Neural progenitor cell (in vitro differentiated cells): ENCODE data around the gene EIF4E. TPM values are rescaled to one million over a fixed set of nuclear protein-coding genes. Genes with fewer than 3 reads are reported as not detected.

ENCODE experiments used
- DNase-seq: peaks from one replicate; pipeline ENCODE4 v3.0.0-alpha.2; 2016; ENCODE audit warnings: low spot score
- H2AFZ ChIP-seq: fragments of 200-600 bp; sonication (generic); replicated peaks from 2 replicates; pipeline ENCODE4 v1.6.1; 2016; ENCODE audit warnings: antibody characterized with exemption
- H3F3A ChIP-seq: fragments of 200-600 bp; sonication (generic); 2 replicates; pipeline ENCODE4 v1.6.1; 2016; ENCODE audit warnings: antibody characterized with exemption, low read depth
- H3K27ac ChIP-seq: fragments of 200-600 bp; sonication (generic); 2 replicates; pipeline ENCODE4 v1.5.1; 2016; ENCODE audit warnings: mild to moderate bottlenecking
- H3K27me3 ChIP-seq: fragments of 200-600 bp; sonication (generic); 2 replicates; pipeline ENCODE4 v1.6.1; 2016; ENCODE audit warnings: mild to moderate bottlenecking, moderate library complexity
- H3K36me3 ChIP-seq: fragments of 200-600 bp; sonication (generic); 2 replicates; pipeline ENCODE4 v1.5.1; 2016
- H3K4me1 ChIP-seq: fragments of 200-600 bp; sonication (generic); 2 replicates; pipeline ENCODE4 v1.6.1; 2016; ENCODE audit warnings: mixed run types
- H3K4me2 ChIP-seq: fragments of 200-600 bp; sonication (generic); 2 replicates; pipeline ENCODE4 v1.6.1; 2016
- H3K4me3 ChIP-seq: fragments of 200-600 bp; sonication (generic); 2 replicates; pipeline ENCODE4 v1.5.1; 2016
- H3K79me2 ChIP-seq: fragments of 200-600 bp; sonication (generic); 2 replicates; pipeline ENCODE4 v1.6.1; 2016; ENCODE audit warnings: low read depth
- H3K9ac ChIP-seq: fragments of 200-600 bp; sonication (generic); 2 replicates; pipeline ENCODE4 v1.6.1; 2016
- H3K9me3 ChIP-seq: fragments of 200-600 bp; sonication (generic); 2 replicates; pipeline ENCODE4 v1.5.1; 2016; ENCODE audit warnings: low read depth
- H4K20me1 ChIP-seq: fragments of 200-600 bp; sonication (generic); 2 replicates; pipeline ENCODE4 v1.6.1; 2016; ENCODE audit warnings: low read depth
- H3K27ac Mint-ChIP-seq: 3 replicates; pipeline ENCODE4 v1.8.0; 2021; ENCODE audit warnings: mixed read lengths
- H3K27me3 Mint-ChIP-seq: 2 replicates; pipeline ENCODE4 v1.8.0; 2022; ENCODE audit warnings: low read depth, mild to moderate bottlenecking, inconsistent platforms, moderate library complexity, mixed read lengths; ENCODE audit not compliant: insufficient read depth
- H3K36me3 Mint-ChIP-seq: 3 replicates; pipeline ENCODE4 v1.8.0; 2021; ENCODE audit warnings: mixed read lengths
- H3K4me1 Mint-ChIP-seq: 3 replicates; pipeline ENCODE4 v1.8.0; 2021; ENCODE audit warnings: mixed read lengths
- H3K4me3 Mint-ChIP-seq: 3 replicates; pipeline ENCODE4 v1.8.0; 2021; ENCODE audit warnings: mild to moderate bottlenecking, moderate library complexity, mixed read lengths
- H3K9me3 Mint-ChIP-seq: 3 replicates; pipeline ENCODE4 v1.8.0; 2020; ENCODE audit warnings: mixed read lengths
- CTCF ChIP-seq: fragments of 200-600 bp; sonication (generic); IDR thresholded peaks from 2 replicates; pipeline ENCODE4 v1.5.1; 2017; ENCODE audit warnings: antibody characterized with exemption, mild to moderate bottlenecking
- EZH2 ChIP-seq: fragments of 200-600 bp; sonication (generic); IDR thresholded peaks from 2 replicates; pipeline ENCODE4 v1.6.1; 2017; ENCODE audit warnings: antibody characterized with exemption, mild to moderate bottlenecking, moderate library complexity
- EZH2phosphoT487 ChIP-seq: fragments of 200-600 bp; sonication (generic); IDR thresholded peaks from 2 replicates; pipeline ENCODE4 v1.6.1; 2017; ENCODE audit warnings: antibody characterized with exemption
- total RNA-seq: library from RNA; depleted of rRNA; stranded (reverse); fragments of >200 nt; gene quantifications from 2 replicates; pipeline ENCODE4 v1.2.3, GENCODE V29; 2015; ENCODE audit warnings: low replicate concordance

The EIF4E gene
- total RNA-seq, 1 donor from 2014 or later: 340 TPM

- no peaks in the 10 kb centered on the region for H3K27me3 Mint-ChIP-seq
- no peak overlapping the region for H3K4me3 ChIP-seq
- H3K4me3 Mint-ChIP-seq: no peak overlapping the region
- DNase-seq: no peak
- TF ChIP-seq EZH2 (no peak), CTCF (no peak), EZH2phosphoT487 (no peak)
- no peak overlapping the region for H3K27ac Mint-ChIP-seq
- no peak overlapping the region for H3K9ac ChIP-seq
- no peaks in the 10 kb centered on the region for H4K20me1 ChIP-seq
- H3K79me2 ChIP-seq: no peaks in the 10 kb centered on the region
- no peak overlapping the region for H3K4me2 ChIP-seq
- peaks cover 8% of the 10 kb centered on the region for H3K9me3 Mint-ChIP-seq
- no peak overlapping the region for H2AFZ ChIP-seq
- H3K4me1 ChIP-seq: peaks cover 6% of the 10 kb centered on the region
- peaks cover 4% of the 10 kb centered on the region for H3K9me3 ChIP-seq
- H3K4me1 Mint-ChIP-seq: no peaks in the 10 kb centered on the region
- no peaks in the 10 kb centered on the region for H3F3A ChIP-seq
- H3K36me3 Mint-ChIP-seq: no peaks in the 10 kb centered on the region
- H3K27ac ChIP-seq: no peak overlapping the region
- no peaks in the 10 kb centered on the region for H3K27me3 ChIP-seq
- H3K36me3 ChIP-seq: no peaks in the 10 kb centered on the region
Observed at GRCh38 chr4:98851806-98852205, 77.1 kb downstream of the EIF4E start.

- Histone ChIP-seq H3K79me2 (no peaks in the 10 kb centered on the region), H3K4me3 (no peak overlapping the region), H3F3A (no peaks in the 10 kb centered on the region), H3K9me3 (peaks cover 13% of the 10 kb centered on the region), H2AFZ (no peak overlapping the region), H3K4me2 (no peak overlapping the region), H3K36me3 (no peaks in the 10 kb centered on the region), H4K20me1 (no peaks in the 10 kb centered on the region), H3K4me1 (peaks cover 6% of the 10 kb centered on the region), H3K27me3 (no peaks in the 10 kb centered on the region), H3K27ac (no peak overlapping the region), H3K9ac (no peak overlapping the region)
- Mint-ChIP-seq H3K4me3 (no peak overlapping the region), H3K27me3 (no peaks in the 10 kb centered on the region), H3K36me3 (no peaks in the 10 kb centered on the region), H3K4me1 (no peaks in the 10 kb centered on the region), H3K27ac (no peak overlapping the region), H3K9me3 (peaks cover 14% of the 10 kb centered on the region)
- no peak for TF ChIP-seq EZH2phosphoT487
- no peak for TF ChIP-seq EZH2
- no peak for TF ChIP-seq CTCF
- no peak for DNase-seq
Observed at GRCh38 chr4:98850937-98851336, 78.0 kb downstream of the EIF4E start.

GRCh38 chr4:98848448-98848847 is 80.5 kb downstream of the EIF4E start:
- TF ChIP-seq EZH2 (no peak), EZH2phosphoT487 (no peak), CTCF (no peak)
- Mint-ChIP-seq H3K9me3 (peaks cover 22% of the 10 kb centered on the region), H3K36me3 (no peaks in the 10 kb centered on the region), H3K27ac (no peak overlapping the region), H3K27me3 (no peaks in the 10 kb centered on the region), H3K4me3 (no peak overlapping the region), H3K4me1 (no peaks in the 10 kb centered on the region)
- Histone ChIP-seq H3K4me1 (no peaks in the 10 kb centered on the region), H4K20me1 (no peaks in the 10 kb centered on the region), H2AFZ (no peak overlapping the region), H3K27me3 (no peaks in the 10 kb centered on the region), H3K36me3 (no peaks in the 10 kb centered on the region), H3K9me3 (peaks cover 19% of the 10 kb centered on the region), H3K4me2 (no peak overlapping the region), H3F3A (no peaks in the 10 kb centered on the region), H3K79me2 (no peaks in the 10 kb centered on the region), H3K9ac (no peak overlapping the region), H3K27ac (no peak overlapping the region), H3K4me3 (no peak overlapping the region)
- DNase-seq: no peak
